ENCODE data around the gene CLK2. TPM values are rescaled to one million over a fixed set of nuclear protein-coding genes. Genes with fewer than 3 reads are reported as not detected.

Gene CLK2
- total and polyA plus RNA-seq, 9 of the 15 experiments (the other 6 are each of a cell fraction or from before 2014, with no cell fraction given), result 13.5 to 81.4 (median 39.6) TPM

DNA sequence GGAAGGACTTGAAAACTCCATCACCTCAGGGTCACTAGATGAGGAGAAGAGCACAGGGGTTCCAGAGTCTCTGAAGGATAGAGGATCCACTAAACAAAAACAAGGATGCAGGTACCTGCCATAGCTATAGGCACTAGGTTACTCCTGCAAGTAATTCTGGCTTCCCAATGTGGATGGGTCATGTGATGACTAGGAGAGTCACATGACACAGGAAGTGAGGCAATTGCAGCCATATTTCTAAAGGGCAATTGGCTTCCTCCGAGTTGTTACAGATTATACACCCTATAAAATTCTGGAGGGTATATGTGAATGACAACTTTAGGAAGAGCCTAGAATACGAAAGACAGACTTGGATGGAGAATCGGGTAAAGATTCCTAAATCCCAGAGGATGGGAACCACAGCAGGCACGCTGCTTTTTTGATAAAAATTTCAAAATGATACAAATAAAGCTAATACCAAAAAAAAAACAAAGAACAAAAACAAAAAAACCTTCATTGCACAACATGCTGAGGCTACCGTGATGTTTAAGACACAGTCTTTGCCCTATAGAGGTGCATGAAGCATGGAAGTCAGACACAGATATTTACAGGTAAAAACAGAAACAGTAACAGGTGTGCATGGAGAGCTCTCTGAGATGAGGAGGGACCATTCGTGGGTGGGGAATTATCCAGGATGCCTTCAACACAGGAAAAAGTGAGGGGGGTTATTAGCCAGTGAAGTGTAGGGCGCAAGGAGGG lies 54.3 kb downstream of the CLK2 start (continued):
- TF ChIP-seq EWSR1 (IDR thresholded peaks at IDR 0.05; ENCODE audit: borderline replicate concordance, low read depth, partially characterized antibody) (no peak), USF1 (CRISPR knock-in tag; IDR thresholded peaks at IDR 0.05) (peak; percentile 98), GTF2F1 (IDR thresholded peaks at IDR 0.05; ENCODE audit: low read depth, low read length) (no peak), DACH1 (IDR thresholded peaks at IDR 0.05; ENCODE audit: partially characterized antibody) (no peak), SREBF2 (CRISPR knock-in tag; IDR thresholded peaks at IDR 0.05) (no peak), TEAD1 (CRISPR knock-in tag; IDR thresholded peaks at IDR 0.05) (peak in 1 of 2 experiments; percentile 55; a peak in 1 of 4 replicates), ZNF584 (CRISPR knock-in tag; IDR thresholded peaks at IDR 0.05; ENCODE audit: low read depth) (no peak; the same call in 1 of the 2 replicates), DIDO1 (tag; IDR thresholded peaks at IDR 0.05; ENCODE audit: low read depth) (peak; percentile 83; the same call in 1 of the 2 replicates), HEY1 (CRISPR knock-in tag; IDR thresholded peaks at IDR 0.05; ENCODE audit: borderline replicate concordance) (no peak), PCBP2 (IDR thresholded peaks at IDR 0.05; ENCODE audit: low read depth, low read length, poor library complexity, severe bottlenecking) (no peak), USF2 (CRISPR knock-in tag; IDR thresholded peaks at IDR 0.05) (peak; percentile 99), E2F3 (CRISPR knock-in tag; IDR thresholded peaks at IDR 0.05) (no peak), RREB1 (CRISPR knock-in tag; IDR thresholded peaks at IDR 0.05) (no peak), CBFA2T2 (conservative IDR thresholded peaks at IDR 0.05) (peak; percentile 97), NCOA6 (IDR thresholded peaks at IDR 0.05) (no peak), ZNF766 (CRISPR knock-in tag; conservative IDR thresholded peaks at IDR 0.05) (0 out of 2 replicates have a peak, but pooled peaks have one; percentile 7), FOXA1 (IDR thresholded peaks at IDR 0.05; ENCODE audit: borderline replicate concordance) (no peak), STAT5B (CRISPR knock-in tag; IDR thresholded peaks at IDR 0.05) (no peak), RUNX1 (IDR thresholded peaks at IDR 0.05; ENCODE audit: low read depth) (no peak)
